NB4 (cell line): Measurements from ENCODE around the gene DRICH1.
A peak's percentile ranks its signal among the peaks of the same experiment; 100 is the strongest.

ENCODE experiments used
- DNase-seq: peaks from one replicate; pipeline ENCODE4 v3.0.0; 2010; ENCODE audit warnings: low read depth
- H3K4me3 ChIP-seq: one replicate; pipeline ENCODE4 v1.5.1; 2011; ENCODE audit warnings: mild to moderate bottlenecking, low read depth, low read length, moderate library complexity
- CTCF ChIP-seq: IDR thresholded peaks from one replicate; pipeline ENCODE4 v1.5.1; 2012; ENCODE audit warnings: low read depth, low read length
- MAX ChIP-seq: IDR thresholded peaks from 2 replicates; pipeline ENCODE4 v1.6.1; 2011; ENCODE audit warnings: low read depth, low read length
- MYC ChIP-seq: IDR thresholded peaks from 2 replicates; pipeline ENCODE4 v1.6.1; 2011; ENCODE audit warnings: low read depth, low read length
- POLR2A ChIP-seq: IDR thresholded peaks from 2 replicates; pipeline ENCODE4 v1.6.1; 2011; ENCODE audit warnings: mild to moderate bottlenecking; ENCODE audit not compliant: insufficient read length; ENCODE audit errors: extremely low read depth

Gene DRICH1

DNA sequence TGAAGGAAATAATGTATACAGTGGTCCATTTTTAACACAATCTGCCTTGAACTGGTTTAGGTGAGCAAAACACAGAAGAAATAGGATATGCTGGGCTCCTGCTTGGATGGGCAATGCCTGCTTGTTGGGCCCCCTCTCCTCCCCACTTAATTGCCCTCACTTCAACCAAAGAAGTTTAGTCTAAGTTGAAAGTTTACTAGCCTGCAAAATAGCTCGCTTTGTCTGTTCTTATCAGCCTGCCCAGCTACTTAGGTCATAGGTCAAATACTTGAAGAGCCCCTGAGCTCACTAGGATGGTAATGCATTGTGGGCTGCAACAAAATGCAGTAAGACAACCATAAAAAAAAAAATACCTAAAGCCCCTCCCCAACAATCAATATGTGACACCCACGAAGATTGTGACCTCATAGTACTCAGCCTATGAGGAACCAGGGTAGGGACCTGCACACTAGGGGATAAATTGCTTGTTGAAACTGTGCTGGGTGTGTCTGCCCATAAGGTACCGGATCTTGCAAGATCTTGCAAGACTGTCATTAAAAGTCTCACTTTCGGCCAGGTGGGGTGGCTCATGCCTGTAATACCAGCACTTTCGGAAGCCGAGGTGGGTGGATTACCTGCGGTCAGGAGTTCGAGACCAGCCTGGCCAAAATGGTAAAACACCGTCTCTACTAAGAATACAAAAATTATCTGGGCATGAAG lies 10.9 kb downstream of the DRICH1 start:
- no peak overlapping the region for H3K4me3 ChIP-seq
- no peak for TF ChIP-seq CTCF
- TF ChIP-seq MAX, result no peak
- TF ChIP-seq POLR2A, result no peak
- no peak for TF ChIP-seq MYC
- DNase-seq, result no peak

- no peak overlapping the region for H3K4me3 ChIP-seq
- DNase-seq, result no peak
- TF ChIP-seq POLR2A (no peak), MYC (no peak), MAX (no peak), CTCF (no peak)
Measured at GRCh38 chr22:23613193-23613972, 18.7 kb downstream of the DRICH1 start.

- no peak for TF ChIP-seq MYC
- TF ChIP-seq MAX, result no peak
- TF ChIP-seq CTCF, result no peak
- no peak for TF ChIP-seq POLR2A
- H3K4me3 ChIP-seq, result no peak overlapping the region
- no peak for DNase-seq
Measured at GRCh38 chr22:23609983-23610781, 21.9 kb downstream of the DRICH1 start.

- peak; percentile 24 for DNase-seq
- TF ChIP-seq CTCF (no peak), MAX (no peak), MYC (no peak), POLR2A (no peak)
Measured at GRCh38 chr22:23608583-23608982, 23.5 kb downstream of the DRICH1 start.

DNA sequence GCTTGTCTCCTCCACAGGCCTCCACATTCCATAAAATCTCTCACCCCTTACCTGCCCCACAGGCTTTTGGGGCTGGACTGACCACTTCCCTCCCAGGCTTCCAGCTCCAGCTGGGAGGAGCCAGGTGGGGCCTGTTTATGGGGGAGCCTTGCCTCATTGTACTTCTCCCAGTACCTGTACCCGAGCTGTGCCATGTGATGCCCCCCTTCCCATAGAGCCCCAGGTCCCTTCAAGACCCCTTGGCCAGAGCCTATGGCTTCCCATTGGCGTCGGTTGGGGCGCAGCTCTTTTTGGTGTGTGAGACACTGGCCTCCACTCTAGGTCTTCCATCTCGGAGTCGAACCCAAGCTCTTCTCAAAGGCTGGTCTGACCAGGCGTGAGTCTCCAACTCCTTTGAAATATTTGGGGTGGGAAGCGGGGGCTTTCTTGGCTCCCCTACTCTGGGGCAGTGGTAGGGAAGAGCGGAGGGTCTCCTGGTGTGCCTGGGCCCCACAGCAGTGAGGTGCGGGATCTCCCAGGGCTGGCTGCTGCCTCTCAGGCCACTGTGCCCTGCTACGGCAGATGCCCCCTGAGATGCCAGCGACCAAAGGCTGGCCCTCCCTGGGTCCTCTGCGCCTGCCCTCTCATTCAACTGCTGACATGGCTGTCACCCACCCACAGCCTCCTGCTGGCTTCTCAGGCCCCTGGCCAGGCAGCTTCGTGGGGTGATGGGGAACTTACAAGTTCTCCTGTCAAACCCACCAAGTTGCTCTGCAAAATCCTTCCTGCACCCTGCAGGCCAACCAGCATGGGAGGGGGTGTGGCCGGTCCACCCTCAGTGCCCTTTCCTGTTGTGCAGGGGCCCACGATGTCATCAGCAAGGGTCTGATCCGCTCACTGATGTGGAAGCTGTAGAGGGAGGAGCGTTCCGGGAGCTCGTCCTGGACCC lies 25.7 kb downstream of the DRICH1 start:
- H3K4me3 ChIP-seq, result no peak overlapping the region
- no peak for DNase-seq
- TF ChIP-seq POLR2A (no peak), MAX (no peak), CTCF (no peak), MYC (no peak)

More at GRCh38 chr22:23608583-23608982, 23.5 kb downstream of the DRICH1 start:
- no peak overlapping the region for H3K4me3 ChIP-seq
